ENCODE results near the gene KIF21A.
"Not testable (repeated sequence)": the region's sequence is repeated elsewhere in the genome, so short reads cannot be mapped to it uniquely, and the experiment has no call there.

The KIF21A gene

DNA sequence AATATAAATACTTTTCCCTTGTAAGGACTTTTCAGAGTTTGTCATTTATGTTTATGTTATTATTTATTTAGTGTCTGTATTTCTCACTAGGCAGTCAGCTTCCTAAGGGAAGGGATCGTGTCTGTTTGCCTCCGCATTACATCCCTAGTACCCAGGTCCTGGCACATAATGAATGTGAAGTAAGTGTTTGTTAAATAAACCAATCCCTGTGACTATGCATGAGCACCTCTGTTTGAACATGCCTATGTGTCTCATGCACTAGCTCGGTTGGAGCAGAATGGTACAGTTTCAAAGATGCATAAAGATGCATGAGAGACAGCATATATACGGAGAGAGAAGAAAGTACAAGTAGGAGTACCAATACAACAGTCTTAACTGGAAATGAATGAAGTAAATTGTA, 99.3 kb downstream of the KIF21A start:
- no peak for DNase-seq

GRCh38 chr12:39341761-39342160, 101.2 kb downstream of the KIF21A start:
- no peak for DNase-seq

DNA sequence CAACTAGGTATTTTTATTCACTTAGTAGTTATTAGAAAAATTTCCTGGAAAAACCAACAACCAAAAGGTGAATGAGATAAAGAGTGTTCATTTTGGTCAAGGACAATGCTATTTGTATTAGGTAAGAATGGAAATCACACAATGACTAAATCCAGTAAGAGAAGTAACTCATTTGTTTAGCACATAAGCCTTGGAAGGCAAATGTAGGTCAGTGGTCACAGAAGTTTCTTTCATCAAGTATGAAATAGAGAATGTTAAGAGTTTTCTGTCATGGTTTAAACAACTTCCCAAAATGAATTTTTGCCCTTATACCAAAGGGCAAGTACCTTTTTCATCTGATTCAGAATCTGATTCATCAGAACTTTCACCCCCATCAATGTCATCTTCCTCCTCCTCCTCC, 101.7 kb downstream of the KIF21A start:
- peak; percentile 6 for DNase-seq

- no peak for DNase-seq
Measured at GRCh38 chr12:39332661-39333175, 110.2 kb downstream of the KIF21A start.

DNA sequence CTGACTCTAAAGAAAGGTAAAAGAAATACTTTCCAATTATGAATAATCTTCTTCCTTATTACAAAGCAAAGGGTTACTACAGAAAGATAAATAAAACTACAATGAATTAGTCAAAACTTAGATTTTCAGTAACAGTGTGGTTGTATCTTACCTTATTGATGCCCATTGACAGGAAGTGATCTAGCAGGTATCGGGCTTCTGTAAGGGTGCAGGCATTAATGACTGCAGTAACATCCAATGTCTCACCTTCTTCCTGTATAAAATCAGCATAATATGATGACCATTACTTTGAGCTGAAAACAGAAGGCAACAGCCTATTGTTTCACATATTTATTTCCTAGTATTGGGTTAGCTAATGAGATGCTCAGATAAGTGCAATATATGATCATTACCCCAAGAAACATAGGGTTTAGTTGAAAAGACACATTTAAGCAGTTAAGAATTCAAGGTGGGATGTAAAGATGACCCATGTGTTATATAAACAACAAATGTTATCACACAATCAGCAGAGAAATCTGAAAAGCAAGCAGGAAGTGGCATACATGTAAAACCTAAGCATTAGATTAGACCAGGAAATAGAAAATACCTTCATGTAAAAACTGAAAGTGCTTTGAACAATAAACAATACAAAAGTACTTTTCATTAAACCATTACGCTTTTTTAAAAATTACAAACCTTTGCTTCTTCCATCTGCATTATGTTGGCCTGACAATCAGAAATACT, 111.2 kb downstream of the KIF21A start:
- DNase-seq, result no peak

GRCh38 chr12:39329876-39330275, 113.0 kb downstream of the KIF21A start:
- no peak for DNase-seq

GRCh38 chr12:39329018-39329417, 113.9 kb downstream of the KIF21A start:
- DNase-seq, result no peak

- no peak for DNase-seq
Measured at GRCh38 chr12:39327965-39328364, 115.0 kb downstream of the KIF21A start.

DNA sequence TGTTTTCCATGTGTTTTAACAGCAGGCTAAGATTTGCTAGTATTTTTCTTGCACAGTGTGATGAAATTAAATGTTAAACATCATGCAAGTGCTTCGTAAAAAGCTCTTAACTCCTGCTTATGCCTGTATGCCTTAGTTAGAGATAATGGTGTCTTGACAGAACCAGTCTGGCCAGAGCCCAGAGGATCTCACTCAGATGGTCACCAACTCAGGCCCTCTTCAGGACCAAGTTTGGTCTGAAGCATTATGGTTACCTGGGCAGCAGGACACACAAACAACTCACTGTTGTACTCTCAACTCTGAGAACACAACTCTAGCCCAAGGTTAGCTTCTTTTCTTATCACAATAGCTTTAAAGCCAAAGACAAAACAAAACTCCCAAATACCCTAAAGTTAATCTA, 115.4 kb downstream of the KIF21A start:
- no peak for DNase-seq

DNA sequence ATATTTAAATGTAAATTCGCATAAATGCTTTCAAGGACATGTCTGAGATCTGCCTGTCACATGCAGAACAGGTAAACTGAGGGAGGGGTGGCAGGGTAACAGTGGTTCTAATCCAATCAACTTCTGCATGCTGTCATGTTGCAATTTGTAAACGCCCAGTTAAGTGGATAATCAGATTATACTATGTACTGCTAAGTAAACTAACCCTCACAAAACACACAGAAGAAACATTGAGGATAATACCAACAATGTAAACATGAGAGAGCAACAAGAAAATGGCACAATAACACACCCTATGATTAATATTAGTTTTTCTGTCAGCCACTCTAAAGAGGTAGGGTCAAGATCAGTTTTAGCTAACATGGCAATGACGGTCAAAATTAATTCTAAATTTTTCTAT, 123.7 kb downstream of the KIF21A start:
- no peak for DNase-seq

DNA sequence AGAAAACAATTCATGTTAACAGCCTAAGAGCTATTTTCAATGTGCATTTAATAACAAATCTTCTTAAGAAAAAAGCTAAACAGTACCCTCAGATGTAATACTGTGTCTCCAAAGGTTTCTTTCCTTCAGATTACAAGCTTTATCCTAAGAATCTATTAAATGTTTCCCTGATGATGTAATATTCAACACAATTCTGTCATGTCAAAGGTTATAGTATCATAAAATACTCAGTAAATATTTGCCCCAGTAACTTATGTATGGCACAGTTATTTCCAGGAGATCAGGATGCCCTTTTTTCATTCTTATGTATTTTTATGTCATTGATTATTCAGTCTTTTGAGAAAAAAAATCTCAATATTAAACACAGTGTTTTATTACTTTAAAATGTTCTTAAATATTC, 128.4 kb downstream of the KIF21A start:
- no peak for DNase-seq

- no peak for DNase-seq
Measured at GRCh38 chr12:39309516-39309915, 133.4 kb downstream of the KIF21A start.

GRCh38 chr12:39301422-39301821, 141.5 kb downstream of the KIF21A start:
- DNase-seq, result no peak

GRCh38 chr12:39300799-39301198, 142.1 kb downstream of the KIF21A start:
- DNase-seq, result no peak

- no peak for DNase-seq
Measured at GRCh38 chr12:39297891-39298290, 145.0 kb downstream of the KIF21A start.

- DNase-seq, result no peak
Measured at GRCh38 chr12:39296496-39296895, 146.4 kb downstream of the KIF21A start.

- not testable (repeated sequence) for DNase-seq
Measured at GRCh38 chr12:39295593-39295992, 147.3 kb downstream of the KIF21A start.

GRCh38 chr12:39294715-39295114, 148.2 kb downstream of the KIF21A start:
- DNase-seq, result no peak

DNA sequence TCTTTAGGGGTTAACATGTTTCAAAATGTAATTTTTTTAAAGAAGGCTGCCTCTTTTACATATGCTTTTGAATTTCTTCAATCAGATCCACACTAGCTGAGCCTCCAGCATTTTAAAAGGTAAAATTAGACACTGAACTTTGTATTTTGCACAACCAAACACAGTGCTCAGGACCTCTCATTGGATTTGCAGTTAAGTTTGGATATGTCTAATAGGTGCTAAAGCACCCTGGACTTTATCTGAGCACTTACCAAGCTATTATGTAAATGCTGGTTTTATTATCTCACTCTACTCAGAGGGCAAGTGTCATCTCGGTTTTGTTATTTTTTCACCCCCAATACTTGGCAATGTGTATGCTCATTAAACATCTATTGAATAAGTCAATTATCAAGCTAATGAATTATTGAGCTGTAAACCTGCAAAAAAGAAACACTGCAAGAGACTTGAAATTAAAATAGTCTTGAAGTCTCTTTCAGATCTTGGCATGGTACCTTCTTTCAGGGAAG, 150.7 kb downstream of the KIF21A start:
- DNase-seq, result no peak

DNA sequence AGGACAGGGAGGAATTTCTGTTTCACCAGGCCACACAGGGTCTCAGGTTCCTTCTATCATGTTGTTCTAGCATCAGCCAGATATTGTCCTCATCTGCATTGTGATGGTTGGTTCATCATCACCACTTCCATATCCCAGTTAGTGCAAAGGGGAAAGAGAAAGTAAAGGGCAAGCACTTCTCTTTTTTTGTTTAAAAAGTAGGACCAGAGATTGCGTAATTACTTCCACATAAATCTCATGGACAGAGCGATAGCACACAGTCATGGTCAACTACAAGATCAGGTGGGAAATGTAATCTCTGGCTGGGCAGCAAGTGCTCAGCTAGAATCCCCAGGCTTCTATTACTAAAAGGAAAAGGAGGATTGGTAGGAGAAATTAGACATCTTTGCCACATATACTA, 155.1 kb downstream of the KIF21A start:
- no peak for DNase-seq

DNA sequence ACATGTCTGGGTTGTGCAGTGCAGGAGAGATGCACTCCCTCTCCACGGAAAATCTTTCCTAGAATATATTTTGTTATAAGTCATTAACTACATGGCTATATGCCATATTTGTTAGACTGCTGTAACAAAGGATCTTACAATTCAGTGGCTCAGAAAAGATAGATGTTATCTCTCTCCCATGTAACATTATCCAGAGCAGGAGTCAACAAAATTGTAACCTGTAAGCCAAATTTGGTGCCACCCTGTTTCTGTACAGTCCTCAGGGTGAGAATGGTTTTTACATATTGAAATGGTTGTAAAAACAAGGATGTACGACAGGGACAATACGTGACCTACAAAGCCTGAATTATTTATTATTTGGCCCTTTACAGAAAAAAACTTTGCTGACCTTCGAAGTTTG, 155.5 kb downstream of the KIF21A start:
- no peak for DNase-seq

DNA sequence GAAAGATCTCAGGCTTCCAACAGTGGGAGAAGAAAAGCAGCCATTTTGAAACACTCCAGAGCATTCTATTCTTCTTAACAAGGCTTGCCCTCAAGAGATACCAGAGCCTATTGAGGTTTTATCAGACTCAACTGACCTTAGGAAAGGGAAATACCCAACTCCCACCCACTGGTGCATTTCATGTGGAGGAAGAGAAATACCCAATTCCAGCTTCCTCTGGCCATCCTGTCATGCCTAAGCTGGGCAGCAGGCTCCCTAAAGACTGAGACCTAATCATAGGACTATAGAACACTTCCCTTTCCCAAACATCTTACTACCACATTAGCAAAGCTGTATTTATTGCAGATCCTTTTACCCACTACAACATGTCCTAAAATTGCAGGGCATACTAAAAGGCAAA, 164.5 kb downstream of the KIF21A start:
- DNase-seq, result no peak

DNA sequence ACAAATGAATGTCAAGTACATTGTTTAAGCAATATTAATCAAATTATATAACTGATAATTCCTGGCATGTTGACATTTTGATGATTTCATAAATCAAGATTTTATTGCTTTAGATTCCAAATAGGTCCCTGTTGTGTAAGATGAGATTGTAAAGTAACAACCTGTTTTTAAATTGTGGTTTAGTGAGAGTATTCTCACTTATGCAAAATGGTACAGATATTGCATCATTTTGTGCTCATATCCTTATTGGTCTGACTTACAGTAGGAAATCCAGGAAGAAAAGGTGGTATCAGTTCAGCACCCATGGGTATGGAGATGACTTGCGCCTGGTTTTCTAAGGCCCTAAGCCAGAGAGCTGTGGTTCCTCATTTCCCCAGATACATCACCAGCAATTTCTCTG, 165.5 kb downstream of the KIF21A start:
- DNase-seq, result no peak

DNA sequence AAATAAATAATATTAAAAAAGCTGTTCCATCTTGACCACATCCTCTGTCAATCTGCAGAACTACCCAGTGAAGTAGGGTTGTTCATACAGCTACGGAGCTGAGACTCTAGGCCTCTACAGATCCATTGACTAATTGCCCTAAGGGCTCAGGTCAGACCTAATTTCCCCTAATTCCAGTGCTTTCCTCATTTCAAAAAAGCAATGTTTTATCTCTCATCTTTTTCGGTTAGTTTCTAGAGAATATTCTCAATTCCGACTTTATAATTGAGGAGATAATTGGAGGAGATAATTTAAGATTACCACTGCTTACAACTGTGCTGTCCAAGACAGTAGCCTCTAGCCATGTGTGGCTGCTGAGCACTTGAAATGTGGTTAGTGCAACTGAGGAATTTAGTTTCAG, 167.1 kb downstream of the KIF21A start:
- DNase-seq, result no peak
